Measurements from ENCODE around the gene CD80. TPM values are rescaled to one million over a fixed set of nuclear protein-coding genes. Genes with fewer than 3 reads are reported as not detected.

CD80 gene
- total RNA-seq, 1 experiment from 2014 or later = not detected

- TF ChIP-seq EZH2 (IDR thresholded peaks at IDR 0.05; ENCODE audit: borderline replicate concordance, low read depth, low read length, poor library complexity, severe bottlenecking) (no peak), CTCF (conservative IDR thresholded peaks at IDR 0.05; ENCODE audit: low read depth, low read length) (no peak)
- CTCF ChIA-PET = no interaction called here
- no peaks in the 10 kb centered on the region for H3K9me3 ChIP-seq (ENCODE audit: low read depth, low read length, poor library complexity, severe bottlenecking)
- H3K4me1 ChIP-seq (ENCODE audit: insufficient read depth, low read length, poor library complexity, severe bottlenecking) = no peaks in the 10 kb centered on the region
- H3K36me3 ChIP-seq (ENCODE audit: insufficient read depth, low read length, poor library complexity, severe bottlenecking) = no peaks in the 10 kb centered on the region
- H3K27me3 ChIP-seq (replicated peaks; ENCODE audit: insufficient read depth, low read depth, low read length, poor library complexity) = no peaks in the 10 kb centered on the region
- H3K4me3 ChIP-seq (ENCODE audit: low read depth, low read length, poor library complexity, severe bottlenecking) = no peak overlapping the region
- no TSS peak for BruUV-seq (replicated peaks)
- no peak overlapping the region for H3K27ac ChIP-seq (ENCODE audit: low read depth, low read length, poor library complexity, severe bottlenecking)
- no peak for DNase-seq (ENCODE audit: low spot score)
- POLR2A ChIA-PET (ENCODE audit: low non-redundant PET) = no interaction called here
- intact Hi-C loops (cut with micrococcal nuclease; ENCODE audit: unreplicated experiment) = no loop called here
Observed at GRCh38 chr3:119592861-119593260, 33.4 kb upstream of the CD80 start.

- Histone ChIP-seq H3K27ac (ENCODE audit: low read depth, low read length, poor library complexity, severe bottlenecking) (no peak overlapping the region), H3K9me3 (ENCODE audit: low read depth, low read length, poor library complexity, severe bottlenecking) (no peaks in the 10 kb centered on the region), H3K4me3 (ENCODE audit: low read depth, low read length, poor library complexity, severe bottlenecking) (no peak overlapping the region), H3K27me3 (replicated peaks; ENCODE audit: insufficient read depth, low read depth, low read length, poor library complexity) (no peaks in the 10 kb centered on the region), H3K4me1 (ENCODE audit: insufficient read depth, low read length, poor library complexity, severe bottlenecking) (no peaks in the 10 kb centered on the region), H3K36me3 (ENCODE audit: insufficient read depth, low read length, poor library complexity, severe bottlenecking) (no peaks in the 10 kb centered on the region)
- POLR2A ChIA-PET (ENCODE audit: low non-redundant PET) = no interaction called here
- TF ChIP-seq EZH2 (IDR thresholded peaks at IDR 0.05; ENCODE audit: borderline replicate concordance, low read depth, low read length, poor library complexity, severe bottlenecking) (no peak), CTCF (conservative IDR thresholded peaks at IDR 0.05; ENCODE audit: low read depth, low read length) (no peak)
- CTCF ChIA-PET = no interaction called here
- DNase-seq (ENCODE audit: low spot score) = no peak
- no TSS peak for BruUV-seq (replicated peaks)
- intact Hi-C loops (cut with micrococcal nuclease; ENCODE audit: unreplicated experiment) = no loop called here
Observed at GRCh38 chr3:119590706-119591105, 31.3 kb upstream of the CD80 start.

GRCh38 chr3:119589102-119589773 is 29.8 kb upstream of the CD80 start:
- Histone ChIP-seq H3K27me3 (replicated peaks; ENCODE audit: insufficient read depth, low read depth, low read length, poor library complexity) (no peaks in the 10 kb centered on the region), H3K27ac (ENCODE audit: low read depth, low read length, poor library complexity, severe bottlenecking) (no peak overlapping the region), H3K36me3 (ENCODE audit: insufficient read depth, low read length, poor library complexity, severe bottlenecking) (no peaks in the 10 kb centered on the region), H3K4me3 (ENCODE audit: low read depth, low read length, poor library complexity, severe bottlenecking) (no peak overlapping the region), H3K4me1 (ENCODE audit: insufficient read depth, low read length, poor library complexity, severe bottlenecking) (no peaks in the 10 kb centered on the region), H3K9me3 (ENCODE audit: low read depth, low read length, poor library complexity, severe bottlenecking) (no peaks in the 10 kb centered on the region)
- intact Hi-C loops (cut with micrococcal nuclease; ENCODE audit: unreplicated experiment) = no loop called here
- ChIA-PET CTCF (no interaction called here), POLR2A (ENCODE audit: low non-redundant PET) (no interaction called here)
- no TSS peak for BruUV-seq (replicated peaks)
- TF ChIP-seq CTCF (conservative IDR thresholded peaks at IDR 0.05; ENCODE audit: low read depth, low read length) = no peak
- DNase-seq (ENCODE audit: low spot score) = no peak
